Occipital lobe (tissue), 2 donors: ENCODE data around the gene TMEM181. TPM values are rescaled to one million over a fixed set of nuclear protein-coding genes. Genes with fewer than 3 reads are reported as not detected.
"Not testable (repeated sequence)": the region's sequence is repeated elsewhere in the genome, so short reads cannot be mapped to it uniquely, and the experiment has no call there.

ENCODE experiments used
- DNase-seq: peaks from one replicate; lab custom pipeline; 2025; lab: John Stamatoyannopoulos, UW
- total RNA-seq: library from RNA; depleted of rRNA; stranded (reverse); fragments of >200 nt; gene quantifications from one replicate; pipeline ENCODE4 v1.2.3, GENCODE V29; 2014

The TMEM181 gene
- total RNA-seq, 1 donor from 2014 or later, result 80.3 TPM

DNA sequence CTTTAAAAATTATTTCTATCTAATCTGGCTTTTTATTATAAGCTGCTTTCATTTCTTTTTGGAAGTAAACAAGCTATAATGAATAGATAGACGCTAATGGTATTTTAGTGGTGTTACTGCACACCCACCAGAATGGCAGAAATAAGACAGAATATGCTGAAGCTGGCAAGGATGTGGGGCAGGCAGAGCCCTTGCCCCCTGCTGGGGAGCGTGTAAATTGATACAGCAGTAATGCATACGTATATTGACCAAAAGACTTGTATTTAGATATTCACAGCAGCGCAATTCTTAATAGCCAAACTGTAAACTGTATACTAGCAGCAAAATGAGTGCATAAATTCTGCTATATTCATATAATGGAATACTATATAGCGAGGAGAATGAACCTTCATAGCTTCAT is 35.3 kb downstream of the TMEM181 start:
- no peak for DNase-seq

DNA sequence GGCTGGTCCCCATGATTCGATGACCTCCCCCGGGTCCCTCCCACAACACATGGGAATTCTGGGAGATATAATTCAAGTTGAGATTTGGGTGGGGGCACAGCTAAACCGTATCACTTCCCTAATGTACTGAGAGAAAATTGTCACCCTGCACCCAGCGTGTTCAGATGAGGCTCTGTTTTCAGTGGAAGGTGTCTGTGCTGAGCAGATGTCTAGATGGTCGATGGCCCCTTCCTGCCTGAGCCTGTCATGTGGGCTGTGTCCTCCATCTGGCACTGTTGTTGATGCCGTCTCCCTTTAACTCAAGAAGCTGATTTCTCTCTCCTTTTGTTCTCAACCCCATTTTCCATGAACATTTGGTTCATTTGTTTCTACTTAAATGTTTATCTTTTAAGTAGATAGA is 37.0 kb downstream of the TMEM181 start:
- DNase-seq, result no peak

DNA sequence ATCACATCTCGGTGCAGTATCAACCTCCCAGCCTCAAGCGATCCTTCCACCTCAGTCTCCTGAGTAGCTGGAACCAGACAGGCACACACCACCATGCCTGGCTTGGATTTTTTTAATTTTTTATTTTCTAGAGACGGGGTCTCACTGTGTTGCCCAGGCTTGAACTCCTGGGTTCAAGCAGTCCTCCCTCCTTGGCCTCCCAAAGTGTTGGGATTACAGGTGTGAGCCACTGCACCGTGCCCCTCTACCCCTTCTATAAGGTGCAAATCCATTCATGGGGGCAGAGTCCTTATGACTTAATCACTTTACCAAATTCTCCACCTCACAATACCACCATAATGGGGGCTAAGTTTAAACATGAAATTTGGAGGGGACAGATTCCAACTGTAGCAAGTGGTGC is 37.7 kb downstream of the TMEM181 start:
- DNase-seq, result no peak

DNA sequence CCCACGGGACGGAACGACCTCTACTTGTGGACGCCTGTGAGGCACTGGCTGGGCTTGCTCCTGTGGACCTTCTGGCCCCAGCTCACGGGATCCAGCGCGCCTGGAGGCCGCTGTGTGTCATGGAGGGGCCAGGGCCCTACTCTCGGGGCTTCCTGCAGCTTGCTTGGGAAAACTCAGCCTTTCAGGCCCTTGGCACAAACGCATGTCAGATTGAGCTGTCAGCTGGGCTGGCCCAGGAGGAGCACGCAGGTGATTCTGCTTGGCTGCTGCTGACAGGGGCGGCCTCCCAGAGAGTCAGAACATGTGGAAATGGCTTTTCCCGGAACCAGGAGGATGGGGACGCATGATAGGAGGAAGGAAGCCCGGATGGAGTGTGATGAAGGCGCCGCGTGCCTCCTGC is 39.7 kb downstream of the TMEM181 start:
- no peak for DNase-seq

DNA sequence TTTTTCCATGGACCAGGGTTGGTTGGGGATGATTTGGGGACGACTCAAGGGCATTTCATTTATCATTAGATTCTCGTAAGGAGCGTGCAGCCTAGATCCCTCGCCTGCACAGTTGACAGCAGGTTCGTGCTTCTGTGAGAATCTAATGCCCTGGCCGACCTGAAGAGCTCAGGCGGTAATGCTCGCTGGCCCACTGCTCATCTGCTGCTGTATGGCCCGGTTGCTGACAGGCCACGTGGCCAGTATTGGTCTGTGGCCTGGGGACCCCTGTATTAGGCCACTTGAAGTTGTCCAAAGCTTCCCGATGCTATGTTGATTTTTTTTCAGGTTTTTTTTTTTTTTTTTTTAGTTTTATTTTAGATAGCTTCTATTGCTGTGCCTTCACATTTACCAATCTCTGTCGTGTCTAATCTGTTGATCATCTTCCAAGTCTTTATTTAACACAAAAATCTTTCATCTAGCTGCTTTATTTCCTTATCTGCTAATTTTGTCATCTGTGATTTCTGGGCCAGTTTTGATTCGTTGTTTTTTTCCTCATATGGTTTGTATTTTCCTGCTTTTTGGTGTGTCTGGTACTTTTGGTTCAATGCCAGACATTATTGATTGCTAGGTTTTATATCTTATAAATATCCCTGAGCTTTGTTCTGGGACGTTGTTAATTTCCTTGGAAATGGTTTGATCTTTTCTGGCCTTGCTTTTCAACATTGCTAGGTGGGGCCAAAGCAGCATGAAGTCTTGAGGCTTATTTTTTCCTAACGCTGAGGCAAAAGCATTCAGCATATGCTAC is 43.6 kb downstream of the TMEM181 start:
- DNase-seq, result no peak

DNA sequence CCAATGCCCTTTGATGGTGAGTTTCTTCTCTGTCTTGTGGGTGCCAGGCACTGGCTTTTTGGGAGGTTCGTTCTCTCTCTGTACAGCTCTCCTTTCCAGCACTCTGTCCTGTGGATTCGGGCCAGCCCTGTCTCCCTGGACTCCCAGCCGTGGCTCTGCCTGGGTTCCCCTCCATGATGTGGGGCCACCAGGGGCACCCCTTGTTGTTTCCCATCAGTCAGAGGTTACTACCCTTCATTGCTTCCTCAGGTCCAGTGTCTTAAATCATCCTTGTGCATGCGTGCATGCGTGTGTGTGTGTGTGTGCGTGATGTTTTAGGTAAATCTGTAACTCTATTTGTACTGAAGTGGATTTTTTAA is 44.1 kb downstream of the TMEM181 start:
- DNase-seq, result no peak

DNA sequence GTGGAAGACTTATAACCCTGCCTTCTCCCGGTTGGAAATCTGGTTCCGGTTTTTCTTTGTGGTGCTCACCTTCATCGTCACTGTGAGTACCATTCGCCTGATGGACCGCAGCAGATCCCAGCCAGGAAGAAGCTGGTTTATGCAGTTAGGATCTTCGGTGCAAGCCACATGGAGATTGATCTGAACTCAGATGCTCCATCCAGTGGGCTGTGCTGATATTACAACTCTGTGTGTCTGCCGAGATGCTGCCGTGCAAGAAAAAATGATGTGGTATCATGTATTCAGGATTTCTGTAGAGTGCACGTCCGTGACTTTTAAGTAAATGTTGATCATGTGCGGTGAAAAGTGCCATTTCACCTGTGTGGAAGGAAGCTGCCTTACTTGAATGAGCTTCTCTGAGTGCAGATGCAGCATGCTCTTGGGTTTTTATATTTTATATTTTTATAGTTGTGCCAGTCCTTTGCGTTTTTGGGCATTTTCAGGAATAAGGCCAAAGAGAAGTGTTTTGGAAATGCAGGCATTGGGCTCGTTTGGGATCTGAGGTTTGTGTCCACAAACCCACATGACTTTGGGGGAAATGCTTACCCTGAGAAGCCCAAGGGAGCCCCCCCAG is 45.5 kb downstream of the TMEM181 start:
- DNase-seq, result peak; percentile 51

DNA sequence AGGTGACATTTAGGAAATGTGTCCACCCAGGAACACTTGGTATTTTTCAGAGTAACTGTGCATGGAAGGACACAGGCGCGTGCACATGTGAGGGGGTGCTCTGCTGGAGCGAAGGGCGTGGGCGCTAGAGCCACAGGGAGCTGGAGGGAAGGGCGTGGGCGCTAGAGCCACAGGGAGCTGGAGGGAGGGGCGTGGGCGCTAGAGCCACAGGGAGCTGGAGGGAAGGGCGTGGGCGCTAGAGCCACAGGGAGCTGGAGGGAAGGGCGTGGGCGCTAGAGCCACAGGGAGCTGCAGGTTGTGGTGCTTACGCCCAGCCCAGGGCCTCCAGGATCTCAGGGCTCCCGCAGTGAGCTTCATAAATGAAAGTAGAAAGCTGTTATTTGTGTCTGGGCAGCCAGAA is 46.1 kb downstream of the TMEM181 start:
- DNase-seq, result not testable (repeated sequence)

DNA sequence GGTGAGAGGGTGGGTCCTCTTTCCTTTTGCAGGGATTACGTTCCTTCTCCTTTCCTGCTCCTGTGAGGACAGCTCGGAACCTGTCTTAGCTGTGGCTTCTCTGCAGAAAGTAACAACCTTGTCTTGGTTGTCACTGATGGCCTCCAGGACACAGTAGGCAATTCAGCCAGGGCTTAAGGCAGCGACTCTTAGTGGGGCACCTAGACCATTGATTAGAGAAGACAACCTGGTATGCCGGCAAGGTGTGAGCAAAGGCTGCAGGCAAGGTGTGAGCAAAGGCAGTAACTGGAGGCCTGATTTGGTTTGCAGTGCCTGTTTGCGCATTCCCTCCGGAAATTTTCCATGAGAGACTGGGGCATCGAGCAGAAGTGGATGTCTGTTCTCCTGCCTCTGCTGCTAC is 47.0 kb downstream of the TMEM181 start:
- no peak for DNase-seq

DNA sequence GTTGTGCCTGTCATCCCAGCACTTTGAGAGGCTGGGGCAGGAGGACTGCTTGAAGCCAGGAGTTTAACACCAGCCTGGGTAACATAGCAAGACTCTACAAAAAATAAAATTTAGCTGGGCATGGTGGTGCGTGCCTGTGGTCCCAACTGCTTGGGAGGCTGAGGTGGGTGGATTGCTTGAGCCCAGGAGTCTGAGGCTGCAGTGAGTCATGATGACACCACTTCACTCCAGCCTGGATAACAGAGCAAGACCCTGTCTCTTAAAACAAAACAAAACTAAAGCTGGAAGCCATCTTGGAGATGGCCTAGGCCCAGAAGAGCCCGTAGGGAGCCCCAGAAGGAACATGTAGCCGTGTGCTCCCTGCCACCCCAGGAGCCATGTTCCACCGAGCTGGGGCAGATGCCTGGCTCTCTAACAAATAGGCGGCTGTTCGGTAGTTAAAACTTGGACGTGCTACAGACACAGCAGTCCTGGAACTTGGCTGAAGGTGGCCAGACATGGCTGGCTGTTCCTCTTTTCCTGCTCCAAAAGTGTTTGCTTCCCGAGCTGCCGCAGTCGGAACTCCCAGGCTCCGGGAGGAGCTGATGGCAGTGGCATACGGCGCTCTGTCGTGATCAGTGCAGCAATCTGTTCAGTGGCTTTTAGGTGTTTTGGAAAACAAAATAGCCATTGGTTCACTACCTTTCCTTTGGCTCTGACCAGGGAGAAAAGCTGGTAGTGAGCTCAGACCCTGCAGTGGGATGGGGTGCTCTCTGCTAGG is 47.7 kb downstream of the TMEM181 start:
- no peak for DNase-seq

DNA sequence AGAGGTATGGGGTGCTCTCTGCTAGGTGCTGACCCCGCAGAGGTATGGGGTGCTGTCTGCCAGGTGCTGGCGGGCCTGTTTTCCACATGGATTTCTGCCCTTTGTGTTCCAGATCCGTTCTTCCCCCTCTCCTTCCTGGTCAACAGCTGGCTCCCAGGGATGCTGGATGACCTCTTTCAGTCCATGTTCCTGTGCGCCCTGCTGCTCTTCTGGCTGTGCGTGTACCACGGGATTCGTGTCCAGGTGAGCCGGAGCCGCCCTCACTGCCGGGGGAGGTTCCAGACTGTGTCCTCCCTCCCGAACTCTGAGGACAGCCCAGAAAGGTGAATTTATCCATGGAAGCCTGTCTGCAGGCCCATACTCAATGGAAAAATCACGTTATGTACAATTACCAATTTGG is 48.3 kb downstream of the TMEM181 start:
- no peak for DNase-seq

DNA sequence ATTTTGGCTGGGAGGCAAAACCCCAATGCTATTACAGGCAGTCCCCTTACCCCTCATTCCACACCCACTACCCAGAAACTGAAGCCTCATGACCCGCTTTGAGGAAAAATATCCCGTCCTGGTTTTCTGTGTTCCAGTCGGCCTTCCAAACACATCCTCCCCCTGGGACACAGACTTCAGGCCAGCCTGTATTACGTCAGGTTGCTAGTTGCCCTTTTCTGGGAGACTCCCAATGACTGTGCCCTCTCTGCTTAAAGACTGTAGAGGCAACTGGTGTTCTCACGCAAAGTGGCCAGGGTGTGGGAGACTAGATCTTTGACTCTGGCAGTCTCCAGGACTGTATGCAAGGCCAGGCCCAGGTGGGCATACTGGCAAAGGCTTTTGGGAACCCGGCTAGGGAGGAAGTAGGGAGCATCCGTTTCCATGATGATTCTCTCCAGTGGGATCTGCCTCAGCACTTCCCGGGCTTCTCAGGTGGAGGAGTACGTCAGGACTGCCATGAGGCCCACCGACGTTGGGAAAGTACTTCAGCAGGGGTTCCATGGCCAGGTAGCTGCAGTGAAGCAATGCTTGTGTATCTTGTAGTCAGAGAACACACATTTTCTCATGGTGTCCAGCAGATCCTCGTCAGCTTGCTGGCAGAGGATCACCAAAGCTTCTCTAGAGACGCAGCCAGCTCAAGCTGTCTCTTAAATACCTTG is 49.7 kb downstream of the TMEM181 start:
- no peak for DNase-seq

DNA sequence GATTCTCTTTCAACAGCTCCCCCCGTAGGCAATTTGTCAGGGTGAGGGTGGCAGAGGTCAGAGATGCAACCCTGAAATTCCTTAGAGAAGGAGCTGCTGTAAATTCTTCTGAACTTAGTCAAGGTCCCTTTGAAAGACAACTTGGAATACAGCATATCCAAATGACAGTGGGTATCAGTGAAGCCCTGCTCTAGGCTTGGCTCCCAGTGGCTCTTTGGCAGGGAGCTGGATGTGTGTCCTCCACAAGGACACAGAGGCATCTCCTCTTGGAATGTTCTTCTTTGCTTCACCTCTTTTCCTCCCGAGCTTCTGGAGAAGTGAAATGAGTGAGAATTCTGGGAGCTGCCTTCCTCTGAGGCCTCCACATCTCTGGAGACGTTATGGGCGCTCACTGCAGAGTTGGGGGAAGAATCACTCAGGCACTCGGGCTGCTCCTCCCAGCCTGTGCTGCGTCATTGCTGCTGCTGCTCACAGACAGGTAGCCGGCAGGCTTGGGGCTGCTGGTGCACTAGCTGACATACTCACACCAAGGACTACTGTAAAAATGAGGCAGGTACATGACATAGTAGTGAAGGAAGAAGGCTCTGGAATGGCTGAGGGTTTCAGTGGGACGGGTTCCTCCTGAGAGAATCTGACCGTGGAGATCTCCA is 50.6 kb downstream of the TMEM181 start:
- DNase-seq, result no peak

DNA sequence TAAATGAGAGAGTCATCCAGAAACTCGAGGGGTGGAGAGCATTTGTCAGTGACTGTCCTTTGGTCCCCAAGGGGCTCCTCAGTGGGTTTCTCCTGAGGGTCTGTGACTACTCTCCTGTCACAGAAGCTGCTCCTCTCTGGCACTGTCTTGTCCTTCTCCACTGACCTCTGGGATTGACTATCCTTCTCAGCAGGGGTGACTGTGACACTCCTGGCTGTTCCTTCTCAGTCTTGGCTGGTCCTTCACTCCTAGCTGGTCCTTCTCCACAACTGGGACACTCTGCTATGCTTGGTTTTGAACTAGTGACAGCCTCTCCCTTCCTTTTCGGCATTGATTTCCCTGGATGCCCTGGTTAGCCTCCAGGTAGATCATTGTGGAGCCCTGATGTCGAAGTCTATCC is 51.1 kb downstream of the TMEM181 start:
- DNase-seq, result no peak

DNA sequence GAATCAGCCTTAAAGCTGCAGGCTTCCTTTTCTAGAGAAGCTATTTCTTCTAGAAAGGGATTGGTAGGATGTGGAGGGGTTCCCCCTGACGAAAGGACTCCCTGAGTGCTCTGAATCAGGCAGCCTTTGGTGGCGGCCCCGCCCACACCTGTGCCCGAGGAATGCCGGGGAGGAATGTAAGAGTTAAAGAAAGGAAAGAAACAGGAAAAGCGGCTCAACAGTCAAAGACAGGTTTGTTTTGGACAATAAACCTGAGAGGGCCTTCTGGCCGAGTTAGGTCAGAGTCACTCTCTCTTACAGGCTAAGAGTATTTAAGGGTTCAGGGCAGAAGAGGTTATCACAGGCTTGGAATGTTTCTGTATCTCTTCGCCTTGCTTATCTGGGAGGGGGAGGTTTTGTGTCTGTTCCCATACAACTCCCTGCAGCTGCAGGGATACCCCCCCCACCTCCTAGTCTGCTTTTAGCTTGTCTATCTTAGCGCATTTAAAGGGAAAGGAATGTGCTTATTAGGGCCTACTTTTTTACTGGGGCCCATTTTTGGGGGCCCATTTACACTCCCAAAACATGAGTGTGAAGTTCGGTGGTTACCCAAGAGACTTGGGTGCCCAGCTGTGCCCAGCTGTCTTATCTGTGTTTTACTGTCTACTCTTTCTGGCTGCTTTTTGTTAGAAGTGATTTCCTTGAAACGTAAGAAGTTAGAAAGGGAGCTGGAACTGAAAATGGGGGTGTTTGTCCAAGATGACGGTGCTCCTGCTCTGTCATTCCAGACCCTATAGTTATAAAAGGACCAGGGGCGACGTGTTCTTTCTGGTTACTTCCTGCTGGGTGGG is 51.9 kb downstream of the TMEM181 start:
- no peak for DNase-seq

DNA sequence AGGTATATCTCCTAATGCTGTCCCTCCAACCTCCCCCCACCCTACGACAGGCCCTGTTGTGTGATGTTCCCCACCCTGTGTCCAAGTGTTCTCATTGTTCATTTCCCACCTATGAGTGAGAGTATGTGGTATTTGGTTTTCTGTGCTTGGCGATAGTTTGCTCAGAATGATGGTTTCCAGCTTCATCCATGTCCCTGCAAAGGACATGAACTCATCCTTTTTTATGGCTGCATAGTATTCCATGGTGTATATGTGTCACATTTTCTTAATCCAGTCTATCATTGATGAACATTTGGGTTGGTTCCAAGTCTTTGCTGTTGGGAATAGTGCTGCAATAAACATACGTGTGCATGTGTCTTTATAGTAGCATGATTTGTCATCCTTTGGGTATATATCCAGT is 54.7 kb downstream of the TMEM181 start:
- DNase-seq, result not testable (repeated sequence)

DNA sequence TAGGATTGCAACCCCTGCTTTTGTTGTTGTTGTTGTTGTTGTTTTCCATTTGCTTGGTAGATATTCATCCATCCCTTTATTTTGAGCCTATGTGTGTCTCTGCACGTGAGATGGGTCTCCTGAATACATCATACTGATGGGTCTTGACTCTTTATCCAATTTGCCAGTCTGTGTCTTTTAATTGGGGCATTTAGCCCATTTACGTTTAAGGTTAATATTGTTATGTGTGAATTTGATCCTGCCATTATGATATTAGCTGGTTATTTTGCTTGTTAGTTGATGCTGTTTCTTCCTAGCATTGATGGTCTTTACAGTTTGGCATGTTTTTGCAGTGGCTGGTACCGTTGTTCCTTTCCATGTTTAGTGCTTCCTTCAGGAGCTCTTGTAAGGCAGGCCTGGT is 58.4 kb downstream of the TMEM181 start:
- not testable (repeated sequence) for DNase-seq

DNA sequence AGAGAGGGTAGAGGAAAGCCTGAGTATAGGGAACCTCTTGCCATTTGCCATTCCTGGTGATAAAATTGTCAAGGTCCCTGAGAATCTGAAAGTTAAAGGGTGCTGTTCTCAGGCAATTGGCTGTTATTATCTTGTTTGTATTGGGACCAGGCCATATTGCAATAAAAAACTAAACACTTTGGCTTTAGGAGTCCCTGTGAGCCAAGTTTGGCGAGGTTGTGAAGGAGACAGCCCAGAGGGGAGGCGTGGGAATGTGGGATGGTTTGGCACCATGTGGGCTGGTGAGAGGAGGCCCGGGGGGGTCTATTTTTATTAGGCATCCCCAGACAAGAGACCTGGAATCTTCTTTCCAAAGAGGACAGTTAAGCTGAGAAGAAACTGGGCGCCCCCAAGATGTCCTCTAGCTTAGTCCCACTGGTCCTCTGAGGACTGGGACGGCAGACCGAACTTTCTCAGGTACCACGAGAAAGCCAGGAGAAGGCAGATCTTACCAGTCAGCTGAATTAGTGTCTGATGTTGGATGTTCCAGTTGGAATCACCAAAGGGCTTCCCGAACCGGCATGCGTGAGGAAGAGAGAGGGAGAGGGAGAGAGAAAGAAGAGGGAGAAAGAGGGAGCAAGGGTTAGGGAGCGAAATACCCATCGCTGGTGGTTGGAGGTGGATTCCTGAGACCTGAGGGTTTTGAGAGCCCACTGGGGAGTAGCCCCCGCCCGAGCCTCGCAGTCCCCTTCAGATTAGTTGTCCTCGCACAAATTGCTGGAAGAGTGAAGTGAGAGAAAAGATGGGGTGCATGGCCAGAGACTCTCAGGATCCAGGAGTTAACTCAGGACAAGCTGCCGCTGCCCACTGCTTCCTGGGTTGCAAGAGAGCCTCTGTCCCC is 60.3 kb downstream of the TMEM181 start:
- DNase-seq, result no peak

DNA sequence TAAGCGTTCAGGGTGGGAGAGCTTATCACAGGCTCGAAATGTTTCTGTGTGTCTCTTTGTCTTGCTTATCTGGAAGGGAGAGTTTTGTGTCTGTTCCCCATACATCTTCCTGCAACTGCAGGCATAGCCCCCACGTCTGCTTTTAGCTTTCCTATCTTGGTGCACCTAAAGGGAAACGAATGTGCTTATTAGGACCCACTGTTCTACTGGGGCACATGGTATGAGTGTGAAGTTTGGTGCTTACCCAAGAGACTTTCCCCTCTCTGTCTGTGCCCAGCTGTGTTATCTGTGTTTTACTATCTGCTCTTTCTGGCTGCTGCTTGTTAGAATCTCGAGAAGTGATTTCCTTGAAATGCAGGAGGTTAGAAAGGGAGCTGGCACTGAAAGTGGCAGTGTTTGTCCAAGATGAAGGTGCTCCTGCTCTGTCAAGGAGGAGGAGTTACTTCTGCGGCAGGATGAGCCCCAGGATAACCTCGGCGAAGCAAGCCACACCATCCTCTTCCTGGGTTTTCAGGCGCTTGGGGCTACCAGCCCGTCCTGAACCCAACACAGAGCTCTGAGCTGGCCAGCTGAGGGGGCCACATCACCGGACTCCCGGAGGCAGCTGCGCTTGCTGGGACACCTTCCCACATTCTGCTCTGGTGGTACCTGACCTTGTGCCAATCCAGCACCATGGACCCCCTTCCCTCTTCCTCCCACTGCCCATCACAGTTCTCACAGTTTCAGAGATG is 61.2 kb downstream of the TMEM181 start:
- DNase-seq, result no peak
